ENCODE data around the gene DOCK6.

The DOCK6 gene

DNA sequence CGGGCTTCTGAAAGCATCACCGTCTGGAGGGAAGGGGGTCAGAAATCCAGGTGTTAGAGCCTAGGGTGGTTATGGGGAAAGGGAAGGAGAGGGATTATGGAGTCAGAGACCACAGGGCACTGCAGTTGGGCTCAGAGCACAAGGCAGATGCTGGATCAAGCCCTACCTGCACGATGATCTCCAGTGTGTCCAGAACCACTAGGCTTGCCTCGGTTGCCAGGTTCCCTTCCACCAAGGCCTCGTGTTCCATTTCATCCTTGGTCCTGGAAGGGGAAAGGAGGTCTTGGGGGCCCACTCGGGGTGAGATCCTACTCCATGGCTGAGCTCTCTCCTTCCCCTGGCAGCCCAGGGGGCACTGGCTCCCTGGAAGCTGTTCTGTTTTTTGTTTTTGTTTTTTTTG, 47.9 kb downstream of the DOCK6 start:
- DNase-seq, result no peak

DNA sequence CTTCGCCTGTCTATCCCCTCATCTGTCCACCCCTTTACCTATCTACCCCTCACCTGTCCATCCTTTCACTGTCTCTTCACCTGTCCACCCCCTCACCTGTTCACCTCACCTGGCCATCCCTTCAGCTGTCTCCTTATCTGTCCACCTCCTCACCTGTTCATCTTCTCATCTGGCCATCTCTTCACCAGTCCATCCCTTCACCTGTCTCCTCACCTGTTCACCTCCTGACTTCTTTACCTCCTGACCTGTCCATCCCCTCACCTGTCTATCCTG, 51.7 kb downstream of the DOCK6 start:
- no peak for DNase-seq

DNA sequence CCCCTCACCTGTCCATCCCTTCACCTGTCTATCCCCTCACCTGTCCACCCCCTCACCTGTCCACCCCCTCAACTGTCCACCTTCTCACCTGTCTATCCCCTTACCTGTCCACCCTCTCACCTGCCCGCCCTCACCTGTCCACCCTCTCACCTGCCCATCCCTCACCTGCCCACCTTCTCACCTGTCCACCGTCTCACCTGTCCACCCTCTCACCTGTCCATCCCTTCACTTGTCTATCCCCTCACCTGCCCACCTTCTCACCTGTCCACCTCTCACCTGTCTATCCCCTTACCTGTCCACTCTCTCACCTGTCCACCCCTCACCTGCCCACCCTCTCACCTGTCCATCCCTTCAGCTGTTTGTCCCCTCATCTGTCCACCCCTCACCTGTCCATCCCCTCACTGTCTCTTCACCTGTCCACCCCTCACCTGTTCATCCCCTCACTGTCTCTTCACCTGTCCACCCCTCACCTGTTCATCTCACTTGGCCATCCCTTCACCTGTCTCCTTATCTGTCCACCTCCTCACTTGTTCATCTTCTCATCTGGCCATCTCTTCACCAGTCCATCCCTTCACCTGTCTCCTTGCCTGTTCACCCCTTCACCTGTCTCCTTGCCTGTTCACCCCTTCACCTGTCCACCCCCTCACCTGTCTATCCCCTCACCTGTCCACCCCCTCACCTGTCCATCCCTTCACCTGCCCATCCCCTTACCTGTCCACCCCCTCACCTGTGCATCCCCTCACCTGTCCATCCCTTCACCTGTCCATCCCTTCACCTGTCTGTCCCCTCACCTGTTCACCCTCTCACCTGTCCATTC, 52.3 kb downstream of the DOCK6 start:
- no peak for DNase-seq

DNA sequence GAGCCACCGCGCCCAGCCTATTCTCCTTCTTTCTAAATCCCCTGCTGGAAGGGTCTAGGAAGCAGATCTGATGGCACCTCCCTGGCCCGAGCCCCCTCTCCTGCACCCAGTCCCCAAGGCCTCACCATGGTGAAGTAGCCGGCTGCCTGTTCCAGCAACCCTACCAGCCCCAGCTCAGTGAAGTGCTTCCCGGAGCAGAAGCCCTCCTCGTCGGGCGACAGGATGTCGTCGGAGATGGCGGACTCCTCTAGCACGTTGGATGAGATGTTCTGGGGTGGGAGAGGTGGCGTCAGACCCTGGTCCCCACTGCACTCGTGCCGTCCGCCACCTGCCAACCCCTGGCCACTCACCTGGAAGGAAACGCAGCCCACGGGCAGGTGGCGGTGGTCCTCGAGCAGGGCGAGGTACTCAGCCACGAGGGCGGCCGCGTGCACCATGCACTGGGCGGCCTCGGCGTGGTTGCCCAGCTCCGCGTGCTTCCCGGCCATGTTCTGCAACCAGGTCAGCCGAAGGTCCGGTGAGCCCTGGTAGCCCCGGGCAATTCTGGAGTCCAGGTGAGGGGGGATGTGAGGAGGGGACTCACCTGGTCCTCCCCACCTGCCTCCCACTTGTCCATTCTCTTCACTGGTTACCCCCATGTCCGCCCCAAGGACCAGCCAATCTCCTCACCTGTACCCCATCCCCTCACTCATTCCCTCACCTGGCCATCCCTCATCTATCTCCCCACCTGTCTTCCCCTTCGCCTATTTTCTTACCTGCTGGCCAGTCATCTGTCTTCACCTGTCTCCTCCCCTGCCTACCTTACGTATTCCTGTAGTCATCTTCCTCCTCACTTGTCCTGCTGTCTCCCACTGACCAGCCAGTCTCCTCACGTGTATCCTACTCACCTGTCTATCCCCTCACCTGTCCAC, 53.5 kb downstream of the DOCK6 start:
- DNase-seq, result no peak

DNA sequence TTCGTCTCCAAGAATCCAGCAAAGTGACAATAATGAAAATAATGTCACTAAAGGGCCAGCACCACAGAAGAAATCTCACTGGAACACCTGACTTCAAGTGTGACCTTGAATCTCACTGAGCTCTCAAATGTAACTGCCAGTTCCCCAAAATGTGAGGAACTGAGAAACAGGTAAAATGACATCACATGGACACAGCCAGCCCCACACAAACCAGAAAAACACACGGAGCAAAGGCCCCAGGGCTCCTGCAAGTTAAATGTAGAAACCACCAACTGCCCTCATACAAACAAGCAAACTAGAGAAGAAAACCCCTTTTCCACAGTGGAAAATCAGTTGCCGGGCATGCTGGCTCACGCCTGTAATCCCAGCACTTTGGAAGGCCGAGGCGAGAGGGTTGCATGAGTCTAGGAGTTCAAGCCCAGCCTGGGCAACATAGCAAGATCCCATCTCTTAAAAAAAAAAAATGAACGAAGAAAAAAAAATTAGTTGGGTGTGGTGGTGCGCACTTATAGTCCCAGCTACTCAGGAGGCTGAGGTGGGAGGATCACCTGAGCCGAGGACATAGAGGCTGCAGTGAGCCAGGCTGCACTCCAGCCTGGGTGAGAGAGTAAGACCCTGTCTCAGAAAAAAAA, 56.3 kb downstream of the DOCK6 start:
- no peak for DNase-seq

DNA sequence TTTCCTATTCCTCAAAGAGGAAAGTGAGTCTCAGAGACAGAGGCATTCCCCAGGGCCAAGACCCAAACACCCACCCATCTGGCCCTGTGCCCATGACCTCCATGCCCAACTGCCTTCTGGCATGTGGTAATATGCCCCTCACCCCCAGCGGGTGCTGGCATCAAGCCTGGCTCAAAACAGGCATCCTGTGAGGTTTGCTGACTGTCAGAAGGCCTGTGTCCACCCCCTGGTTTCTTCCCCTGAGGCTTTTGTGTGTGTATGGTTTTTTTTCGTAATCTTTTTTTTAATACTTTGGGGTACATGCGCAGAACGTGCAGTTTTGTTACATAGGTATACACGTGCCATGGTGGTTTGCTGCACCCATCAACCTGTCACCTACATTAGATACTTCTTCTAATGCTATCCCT, 57.4 kb downstream of the DOCK6 start:
- no peak for DNase-seq

DNA sequence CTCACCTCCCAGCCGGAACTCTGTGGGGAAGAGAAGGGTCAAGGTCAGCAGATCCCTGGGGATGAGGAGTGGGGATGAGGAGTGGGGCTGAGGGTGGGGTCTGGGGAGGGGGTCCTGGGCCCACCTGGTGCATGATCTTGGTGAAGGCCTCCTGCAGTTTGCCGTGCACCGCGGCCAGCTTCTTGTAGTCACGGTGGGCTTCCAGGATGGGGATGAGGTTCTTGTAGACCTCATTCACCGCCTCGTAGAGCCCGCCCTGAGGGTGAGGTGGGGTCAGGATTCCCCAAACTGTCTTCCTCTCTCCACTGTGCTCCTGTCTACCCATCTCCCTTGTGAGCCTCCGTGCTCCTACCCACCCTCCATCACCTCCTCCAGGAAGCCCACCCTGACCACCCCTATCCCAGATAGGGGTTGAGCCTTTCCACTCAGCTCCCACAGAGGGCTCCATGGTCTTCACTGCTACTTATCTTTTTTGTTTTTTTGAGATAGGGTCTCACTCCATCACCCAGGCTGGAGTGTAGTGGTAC, 58.2 kb downstream of the DOCK6 start:
- DNase-seq, result no peak

DNA sequence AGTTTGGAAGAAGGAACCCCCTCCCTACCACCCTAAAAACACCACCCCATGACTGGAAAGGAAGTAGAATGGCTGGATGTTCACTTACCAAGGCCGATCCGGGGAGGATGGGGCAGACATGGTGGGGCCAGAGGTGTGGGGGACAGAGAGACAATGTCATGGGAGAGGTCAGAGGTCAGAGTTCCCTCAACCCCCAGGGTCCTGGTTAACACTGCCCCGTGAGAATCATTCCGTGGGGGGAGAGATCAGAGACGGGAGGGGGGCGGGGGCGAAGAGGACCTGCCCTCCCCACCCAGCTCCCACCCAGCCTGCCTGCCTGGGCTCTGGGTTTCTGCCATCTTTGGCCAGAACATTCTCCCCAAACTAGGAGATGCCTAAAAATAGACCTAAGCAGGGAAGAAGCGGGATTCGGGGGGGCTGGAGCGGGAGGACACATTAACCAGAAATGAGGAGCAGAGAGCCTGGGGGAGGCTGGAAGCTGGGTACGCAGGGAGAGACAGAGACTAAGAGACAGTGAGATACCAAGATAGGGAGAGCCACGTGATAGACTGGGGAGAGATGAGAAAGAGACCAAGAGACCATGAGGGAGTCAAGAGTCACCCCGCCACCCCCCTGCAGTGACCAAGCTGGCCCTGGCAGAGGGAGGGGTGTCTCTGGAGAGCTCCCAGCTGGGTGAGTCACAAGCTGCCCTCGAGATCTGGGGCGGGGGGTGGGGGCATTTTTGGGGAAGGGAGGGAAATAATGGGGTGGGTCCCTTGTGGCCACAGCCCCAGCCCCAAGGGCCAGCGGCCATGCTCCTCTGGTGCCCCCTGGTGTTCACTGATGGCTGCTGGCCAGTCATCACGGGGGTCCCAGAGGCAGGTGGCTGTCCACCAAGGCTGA, 58.9 kb downstream of the DOCK6 start:
- DNase-seq, result no peak

DNA sequence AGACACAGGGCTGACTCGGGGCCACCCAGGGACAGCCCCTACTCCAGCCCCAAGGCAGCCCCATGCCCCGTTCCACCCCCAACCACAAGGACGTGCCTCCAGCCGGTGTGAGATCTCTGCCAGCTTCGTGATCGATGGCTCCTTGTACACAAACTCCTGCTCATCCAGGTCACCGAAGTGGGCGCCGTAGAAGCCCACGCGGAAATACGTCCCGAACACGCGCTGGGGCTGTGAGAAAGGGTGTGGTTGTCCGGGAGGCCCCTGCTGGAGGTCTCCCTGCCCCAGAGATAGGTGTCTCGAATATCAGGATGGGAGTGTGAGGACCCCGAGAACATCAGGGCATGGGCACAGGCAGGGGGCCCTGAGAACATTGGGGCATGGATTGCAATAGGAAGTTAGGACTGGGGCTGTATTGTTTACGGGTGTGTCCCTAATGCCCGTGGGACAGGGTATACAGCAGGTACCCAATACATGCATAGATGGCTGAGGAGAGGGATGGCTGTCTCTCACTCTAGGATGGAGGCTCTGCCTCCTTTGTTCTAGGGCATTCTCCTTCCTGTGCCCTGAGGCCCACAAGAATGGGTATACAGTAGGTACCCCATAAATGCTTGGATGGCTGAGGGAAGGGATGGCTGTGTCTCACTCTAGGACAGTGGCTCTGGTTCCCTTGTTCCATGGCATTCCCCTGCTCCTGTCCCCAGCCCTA, 59.7 kb downstream of the DOCK6 start:
- no peak for DNase-seq

DNA sequence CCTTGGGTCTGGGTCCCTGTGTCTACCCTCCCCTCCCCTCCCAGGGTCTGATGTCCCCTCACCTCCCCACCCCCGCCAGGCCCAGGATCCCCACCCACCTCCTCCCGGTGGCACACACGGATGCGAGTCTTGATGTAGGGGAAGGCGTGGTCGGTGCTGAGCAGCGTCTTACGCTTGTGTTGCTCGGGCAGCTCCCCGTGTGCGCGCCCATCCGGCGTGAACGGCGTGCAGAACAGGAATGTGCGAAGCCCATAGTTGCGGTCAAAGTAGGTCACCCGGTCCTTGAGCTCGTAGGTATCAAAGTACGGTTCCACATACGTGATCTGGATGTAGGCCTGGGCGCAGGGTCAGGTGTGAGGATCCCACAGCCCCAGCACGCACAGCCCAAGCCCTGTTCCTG, 60.5 kb downstream of the DOCK6 start:
- DNase-seq, result no peak

DNA sequence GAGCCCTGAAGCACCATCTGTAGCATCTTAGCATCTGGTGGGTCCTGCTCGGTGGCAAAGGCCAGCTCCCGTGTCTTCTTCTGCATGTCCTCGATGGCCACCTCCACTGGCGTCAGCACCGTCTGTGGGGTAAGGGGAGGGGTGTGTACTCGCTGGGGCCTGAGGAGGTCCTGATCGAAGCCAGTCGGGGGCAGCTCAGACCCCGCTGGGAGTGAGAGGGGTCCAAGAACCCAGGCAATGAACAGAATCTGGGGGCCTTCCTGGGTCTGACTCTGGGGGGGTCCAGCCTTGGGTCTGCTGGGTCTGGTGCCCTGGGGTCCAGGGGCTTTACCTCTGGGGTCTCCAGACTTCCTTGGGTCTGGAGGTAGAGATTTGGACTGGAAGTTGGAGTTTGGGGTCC, 61.4 kb downstream of the DOCK6 start:
- no peak for DNase-seq

DNA sequence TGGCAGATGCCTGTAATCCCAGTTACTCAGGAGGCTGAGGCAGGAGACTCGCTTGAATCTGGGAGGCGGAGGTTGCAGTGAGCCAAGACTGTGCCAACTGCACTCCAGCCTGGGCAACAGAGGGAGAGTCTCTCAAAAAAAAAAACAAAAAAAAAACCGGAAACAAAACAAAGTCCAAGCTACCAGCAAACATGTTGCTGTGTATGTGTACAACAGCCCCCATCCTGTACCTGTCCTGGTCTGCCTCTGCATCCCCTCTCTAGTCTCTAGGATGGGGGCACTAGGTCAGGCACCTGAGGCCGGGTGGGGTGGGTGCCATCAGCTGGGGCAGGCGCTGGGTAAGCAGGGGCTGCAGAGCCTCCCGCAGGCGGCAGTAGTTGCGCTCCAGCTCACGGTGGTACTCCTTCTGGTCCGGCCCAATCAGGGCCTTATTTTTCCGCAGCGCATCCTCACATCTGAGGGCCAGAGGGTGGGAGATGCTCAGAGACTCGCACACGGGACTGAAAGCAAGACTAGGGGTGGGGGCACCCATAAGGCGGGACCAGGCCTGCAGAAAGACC, 62.2 kb downstream of the DOCK6 start:
- DNase-seq, result no peak

DNA sequence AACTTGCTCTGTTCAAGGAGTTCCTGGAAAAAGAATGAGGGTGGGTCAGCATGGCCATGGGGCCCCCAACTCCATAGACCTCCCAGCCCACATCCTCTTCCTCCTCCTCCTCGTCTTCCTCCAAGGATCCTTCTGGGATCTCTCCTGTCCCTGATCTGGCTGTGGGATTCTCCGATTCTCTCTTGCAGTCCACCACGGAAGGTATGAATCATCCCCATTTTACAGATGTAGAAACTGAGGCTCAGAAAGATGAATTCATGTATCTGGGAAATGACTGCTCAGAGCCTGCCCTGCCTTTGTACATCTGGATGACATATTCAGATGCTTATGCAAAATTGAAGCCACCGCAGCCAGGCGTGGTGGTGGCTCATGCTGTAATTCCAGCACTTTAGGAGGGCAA, 62.8 kb downstream of the DOCK6 start:
- no peak for DNase-seq

DNA sequence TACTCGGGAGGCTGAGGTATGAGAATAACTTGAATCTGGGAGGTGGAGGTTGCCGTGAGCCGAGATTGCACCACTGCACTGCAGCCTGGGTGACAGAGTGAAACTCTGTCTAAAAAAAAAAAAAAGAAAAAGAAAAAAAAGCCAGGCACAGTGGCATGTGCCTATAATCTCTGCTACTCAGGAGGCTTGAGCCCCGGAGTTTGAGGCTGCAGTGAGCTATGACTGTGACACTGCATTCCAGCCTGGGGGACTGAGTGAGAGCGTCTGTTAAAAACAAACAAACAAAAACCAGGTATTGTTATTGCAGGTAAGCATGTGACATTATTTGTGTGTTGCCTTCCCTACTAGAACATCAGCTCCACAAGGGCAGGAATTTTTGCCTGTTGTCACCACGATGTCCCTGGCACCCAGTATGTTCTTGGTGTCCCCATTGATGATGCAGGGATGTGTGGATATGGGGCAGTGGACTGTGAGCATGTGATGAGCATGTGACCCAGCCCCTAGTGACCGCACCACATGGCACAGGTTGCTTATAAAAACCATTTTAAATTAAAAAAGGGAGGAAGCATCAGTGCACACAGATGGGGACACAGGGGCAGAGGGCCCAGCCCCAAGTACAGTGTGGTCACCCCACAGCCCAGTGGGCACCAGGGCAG, 63.4 kb downstream of the DOCK6 start:
- DNase-seq, result no peak

DNA sequence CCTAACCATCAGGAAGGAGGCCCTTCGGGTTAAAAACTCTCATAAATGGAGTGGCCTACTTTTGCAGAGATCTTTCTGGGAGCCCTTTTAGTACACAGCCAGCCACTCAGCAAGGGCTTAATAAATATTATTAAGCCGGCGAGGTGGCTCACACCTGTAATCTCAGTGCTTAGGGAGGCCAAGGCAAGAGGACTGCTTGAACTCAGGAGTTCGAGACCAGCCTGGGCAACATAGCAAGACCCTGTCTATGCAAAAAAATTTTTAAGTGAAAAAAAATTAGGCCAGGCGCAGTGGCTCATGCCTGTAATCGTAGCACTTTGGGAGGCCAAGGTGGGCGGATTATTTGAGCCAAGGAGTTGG, 64.2 kb downstream of the DOCK6 start:
- DNase-seq, result no peak

DNA sequence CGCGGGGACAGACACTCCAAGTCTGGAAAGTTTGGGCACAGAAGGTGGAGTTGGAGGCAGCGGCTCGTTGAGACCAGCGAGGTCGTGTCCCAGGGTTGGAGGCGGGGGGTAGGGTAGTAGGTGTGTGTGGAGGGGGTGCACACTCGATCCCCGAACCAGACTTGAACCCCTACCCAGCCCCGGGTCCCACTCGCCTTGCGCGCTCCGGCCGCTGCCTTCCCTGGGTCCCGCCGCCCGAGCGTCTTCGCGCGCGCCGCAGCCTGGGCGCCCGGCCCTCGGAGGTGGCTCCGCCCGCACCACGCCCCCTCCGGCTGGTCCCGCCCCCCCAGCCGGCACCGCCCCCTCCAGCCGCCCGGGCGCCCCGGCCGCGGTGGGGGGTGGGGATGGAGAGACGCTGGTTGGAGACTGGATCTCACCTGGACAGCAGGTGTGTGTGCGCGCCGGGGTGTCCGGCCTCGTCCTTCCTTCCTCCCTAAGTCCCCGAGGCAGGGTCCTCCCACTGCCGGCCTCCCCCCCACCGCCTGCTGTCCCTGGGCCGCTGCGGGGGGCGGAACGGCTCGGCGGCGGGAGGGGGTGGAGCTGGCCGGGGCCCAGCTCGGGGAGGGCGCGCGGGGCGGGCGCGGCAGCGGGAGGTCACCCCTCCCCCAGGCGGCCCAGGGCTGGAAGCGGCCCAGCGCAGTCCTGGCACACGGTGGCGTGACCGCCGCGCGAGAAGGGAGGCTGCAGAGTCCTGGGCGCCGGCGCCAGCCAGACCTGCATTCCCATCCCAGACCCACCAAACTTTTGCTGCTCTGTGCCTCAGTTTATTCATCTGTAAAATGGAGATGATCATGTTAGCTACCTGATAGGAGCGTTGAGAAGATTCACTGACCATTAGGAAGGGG, 64.8 kb downstream of the DOCK6 start, which contains the start of gene KANK2:
TSS of gene KANK2 (minus strand) at position 255 of the 884 bp plus-strand sequence. CDS start 3,034 bp downstream, outside the sequence.
- DNase-seq, result peak; percentile 53 to 70 (median 58)

DNA sequence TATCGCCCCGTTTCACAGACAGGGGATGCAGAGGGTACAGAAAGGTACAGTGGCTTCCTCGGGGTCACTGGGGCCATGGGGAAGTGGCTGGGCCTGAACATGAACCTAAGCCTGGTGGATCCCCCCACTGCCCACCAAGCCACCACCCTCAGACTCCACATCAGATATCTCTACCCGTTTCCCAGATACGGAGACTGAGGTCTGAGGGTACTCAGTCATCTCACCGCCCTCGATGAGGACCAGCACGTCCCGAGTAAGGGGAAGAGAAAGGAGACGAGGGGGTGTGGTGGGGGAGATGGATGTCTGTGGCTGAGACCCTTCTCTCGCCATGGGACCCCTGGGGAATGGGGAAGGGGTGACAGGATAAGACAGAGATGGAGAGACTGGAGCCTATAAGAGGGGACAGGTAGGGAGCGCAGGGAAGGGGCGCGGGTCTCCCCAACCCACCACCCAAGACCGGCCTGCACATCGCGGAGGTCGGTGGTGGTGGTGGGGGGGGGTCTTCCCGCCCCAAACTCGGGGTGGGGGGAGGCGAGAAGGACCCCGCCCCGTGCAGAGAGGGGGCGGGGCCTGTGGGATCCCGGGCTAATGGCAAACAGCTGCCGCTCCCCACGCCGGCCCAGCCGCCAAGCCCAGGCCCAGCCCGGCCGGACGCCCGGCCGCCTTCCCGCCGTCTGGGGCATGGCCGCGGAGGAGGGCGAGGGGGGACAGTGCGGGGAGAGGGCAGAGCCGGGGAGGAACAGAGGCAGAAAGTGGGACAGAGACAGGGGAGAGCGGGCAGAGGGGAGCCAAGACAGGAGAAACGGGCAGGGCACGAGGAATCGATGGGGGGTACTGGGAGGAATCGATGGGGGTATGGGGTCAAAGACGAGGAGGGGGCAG, 65.7 kb downstream of the DOCK6 start:
- DNase-seq, result no peak

DNA sequence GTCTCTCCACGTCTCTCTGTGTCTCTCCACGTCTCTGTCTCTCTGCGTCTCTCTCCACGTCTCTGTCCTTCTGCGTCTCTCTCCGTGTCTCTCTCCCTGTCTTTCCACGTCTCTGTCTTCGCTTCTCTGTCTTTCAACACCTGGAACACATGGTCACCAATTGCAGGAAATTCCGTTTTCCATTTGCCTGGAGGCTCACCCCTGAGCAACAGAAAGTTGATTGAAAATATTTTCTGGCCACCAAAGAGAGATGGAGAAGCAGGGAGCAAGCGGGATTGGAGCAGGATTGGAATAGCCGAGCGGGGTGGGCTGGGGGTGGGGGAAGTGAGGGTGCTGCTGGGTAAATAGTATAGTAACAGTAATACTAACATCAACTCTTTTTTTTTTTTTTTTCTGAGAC, 66.6 kb downstream of the DOCK6 start:
- no peak for DNase-seq

Measured in T-helper 2 cell (primary cell).